Brain microvascular endothelial cell (primary cell): ENCODE data around the gene IL4.

Source experiments
- DNase-seq: peaks from one replicate; pipeline ENCODE4 v3.0.0-alpha.2; 2020
- H3K27ac ChIP-seq: fragments of 250-450 bp; sonication (Bioruptor Pico); 2 replicates; pipeline ENCODE4 v1.5.1; 2020; ENCODE audit warnings: mild to moderate bottlenecking, moderate library complexity
- H3K27me3 ChIP-seq: fragments of 250-450 bp; sonication (Bioruptor Pico); replicated peaks from 2 replicates; pipeline ENCODE4 v1.5.1; 2020; ENCODE audit warnings: mild to moderate bottlenecking
- H3K36me3 ChIP-seq: fragments of 250-450 bp; sonication (Bioruptor Pico); replicated peaks from 2 replicates; pipeline ENCODE4 v1.5.1; 2020; ENCODE audit warnings: mild to moderate bottlenecking
- H3K4me3 ChIP-seq: 2 replicates; pipeline ENCODE4 v1.5.1; 2011; ENCODE audit warnings: low read depth, mild to moderate bottlenecking, control low read depth, low read length, moderate library complexity
- CTCF ChIP-seq: IDR thresholded peaks from 2 replicates; pipeline ENCODE4 v1.5.1; 2011; ENCODE audit warnings: low read depth, mild to moderate bottlenecking, moderate library complexity, low read length, control low read depth, inconsistent platforms; ENCODE audit errors: missing control alignments
- in situ Hi-C: cut with HindIII; loops from 2 replicates; pipeline ENCODE4 v1.10.0; 2017; ENCODE audit warnings: low sequenced_read_pairs, low pct_ligation_motif_present

The IL4 gene

GRCh38 chr5:132668706-132669454 is 4.9 kb upstream of the IL4 start:
- Histone ChIP-seq H3K36me3 (no peaks in the 10 kb centered on the region), H3K27me3 (no peaks in the 10 kb centered on the region), H3K27ac (no peak overlapping the region), H3K4me3 (no peak overlapping the region)
- no peak for DNase-seq
- in situ Hi-C loops: no loop called here
- TF ChIP-seq CTCF: no peak

- in situ Hi-C loops: no loop called here
- TF ChIP-seq CTCF: no peak
- DNase-seq: no peak
Measured at GRCh38 chr5:132669455-132669820, 4.4 kb upstream of the IL4 start.

GRCh38 chr5:132669966-132670882 is 3.6 kb upstream of the IL4 start:
- Histone ChIP-seq H3K36me3 (no peaks in the 10 kb centered on the region), H3K27me3 (no peaks in the 10 kb centered on the region), H3K27ac (no peak overlapping the region), H3K4me3 (no peak overlapping the region)
- no peak for TF ChIP-seq CTCF
- DNase-seq: no peak
- in situ Hi-C loops: no loop called here

More at GRCh38 chr5:132669455-132669820, 4.4 kb upstream of the IL4 start:
- no peaks in the 10 kb centered on the region for H3K27me3 ChIP-seq
- no peaks in the 10 kb centered on the region for H3K36me3 ChIP-seq
- H3K27ac ChIP-seq: no peak overlapping the region
- no peak overlapping the region for H3K4me3 ChIP-seq

- Histone ChIP-seq H3K27me3 (no peaks in the 10 kb centered on the region), H3K36me3 (no peaks in the 10 kb centered on the region), H3K27ac (no peak overlapping the region), H3K4me3 (no peak overlapping the region)
- in situ Hi-C loops: no loop called here
- no peak for DNase-seq
- no peak for TF ChIP-seq CTCF
Measured at GRCh38 chr5:132671000-132671399, 2.8 kb upstream of the IL4 start.

- Histone ChIP-seq H3K27me3 (no peaks in the 10 kb centered on the region), H3K4me3 (no peak overlapping the region), H3K36me3 (no peaks in the 10 kb centered on the region), H3K27ac (no peak overlapping the region)
- in situ Hi-C loops: no loop called here
- no peak for DNase-seq
- TF ChIP-seq CTCF: no peak
Measured at GRCh38 chr5:132673488-132673887, 301 bp upstream of the IL4 start.
